GM19035 (cell line): ENCODE results near the gene SLC16A7.
"Not testable (repeated sequence)": the region's sequence is repeated elsewhere in the genome, so short reads cannot be mapped to it uniquely, and the experiment has no call there.

Experiments
- ATAC-seq: cut with Tn5 transposase; IDR thresholded peaks from one replicate; pipeline ENCODE4 v1.9.1; 2021; ENCODE audit not compliant: unreplicated experiment

SLC16A7 gene

DNA sequence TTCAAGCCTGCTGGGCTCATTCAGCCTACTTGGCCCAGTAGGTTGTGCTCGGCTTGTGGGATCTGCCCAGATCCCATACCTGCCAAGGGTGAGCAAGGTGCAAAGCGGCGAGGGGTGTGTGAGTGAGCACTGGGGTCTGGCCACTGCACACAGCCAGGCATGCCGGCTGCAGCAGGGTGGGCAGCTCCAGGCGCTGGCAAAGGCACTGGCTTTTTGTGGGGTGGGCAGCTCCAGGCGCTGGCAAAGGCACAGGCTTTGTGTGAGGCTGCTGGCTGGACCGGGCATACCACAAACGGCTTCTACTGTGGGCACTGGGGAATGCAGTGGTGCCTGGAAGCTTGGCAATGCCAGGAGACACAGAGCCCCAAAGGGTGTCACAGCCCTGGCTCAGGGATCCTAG lies 137.4 kb downstream of the SLC16A7 start:
- ATAC-seq: no peak

- no peak for ATAC-seq
Measured at GRCh38 chr12:59734371-59734770, 138.5 kb downstream of the SLC16A7 start.

DNA sequence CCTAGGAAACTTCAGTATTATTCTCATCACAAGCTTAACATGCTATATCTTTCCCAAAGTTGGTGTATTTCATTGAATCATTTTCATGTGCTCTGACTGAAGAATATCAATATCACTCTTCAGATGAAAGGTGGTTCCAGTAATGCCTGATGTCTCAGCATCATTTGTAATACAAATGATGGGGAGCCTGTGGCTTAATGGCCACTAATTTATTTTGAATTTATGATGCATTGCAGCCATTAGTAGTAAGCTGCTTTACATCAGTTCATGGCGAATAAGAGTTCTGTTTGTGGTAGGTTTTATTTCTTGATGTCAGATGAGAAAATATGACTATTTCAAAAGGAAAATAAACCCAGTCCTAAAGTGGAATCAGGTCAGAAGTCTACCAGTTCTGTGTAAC lies 139.4 kb downstream of the SLC16A7 start:
- ATAC-seq: no peak

GRCh38 chr12:59736359-59736758 lies 140.5 kb downstream of the SLC16A7 start:
- no peak for ATAC-seq

DNA sequence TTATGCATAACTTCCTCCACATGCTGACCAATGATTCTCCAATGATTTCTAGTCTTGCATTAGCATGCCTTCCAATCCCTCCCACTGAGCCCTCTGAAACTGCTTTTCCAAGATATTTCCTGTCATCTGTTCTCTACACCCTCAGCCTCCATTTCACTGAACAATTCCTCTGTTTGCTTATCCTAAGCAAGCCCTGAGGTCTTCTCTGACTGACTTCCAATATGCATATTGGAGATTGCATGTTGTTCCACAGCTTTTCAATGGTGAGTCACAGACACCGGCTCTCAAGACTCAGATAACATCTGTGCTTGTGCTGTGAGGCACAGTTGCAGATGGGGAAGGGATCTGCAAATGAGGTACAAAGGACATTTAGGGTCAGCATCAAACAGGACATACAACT lies 141.0 kb downstream of the SLC16A7 start:
- no peak for ATAC-seq

DNA sequence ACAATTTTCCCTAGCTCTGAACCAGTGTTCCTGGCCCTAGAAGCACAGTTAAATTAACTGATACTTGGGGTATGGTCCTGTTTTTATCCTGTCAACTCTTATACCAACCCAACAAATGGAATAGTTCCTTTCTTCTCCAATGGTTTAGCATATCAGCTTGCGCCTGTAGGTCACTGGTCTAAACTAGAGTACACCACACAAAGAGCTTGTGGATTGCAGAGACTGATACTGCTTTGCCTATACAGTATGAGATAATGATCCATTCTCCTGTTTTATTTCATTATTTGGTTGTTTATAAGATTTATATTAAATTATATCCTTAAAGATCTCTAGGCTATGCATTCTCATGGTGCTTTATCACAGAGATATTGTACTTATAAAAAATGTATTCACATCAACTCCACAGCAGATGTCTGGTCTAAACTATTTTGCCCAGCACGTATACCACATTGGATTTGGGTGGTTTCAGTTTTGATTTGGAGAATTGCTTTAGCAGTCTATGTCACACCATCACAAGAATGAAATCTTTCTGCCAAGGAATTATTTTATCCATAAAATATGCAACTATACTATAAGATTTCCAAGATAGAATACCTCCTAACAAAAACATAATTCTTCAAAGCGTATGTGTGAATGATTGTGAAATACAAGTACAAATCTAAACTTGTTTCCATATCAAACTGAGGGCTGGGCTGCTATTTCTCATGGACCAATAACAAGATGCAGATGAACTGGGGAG lies 142.1 kb downstream of the SLC16A7 start:
- no peak for ATAC-seq

GRCh38 chr12:59742841-59743240 lies 147.0 kb downstream of the SLC16A7 start:
- ATAC-seq: no peak

DNA sequence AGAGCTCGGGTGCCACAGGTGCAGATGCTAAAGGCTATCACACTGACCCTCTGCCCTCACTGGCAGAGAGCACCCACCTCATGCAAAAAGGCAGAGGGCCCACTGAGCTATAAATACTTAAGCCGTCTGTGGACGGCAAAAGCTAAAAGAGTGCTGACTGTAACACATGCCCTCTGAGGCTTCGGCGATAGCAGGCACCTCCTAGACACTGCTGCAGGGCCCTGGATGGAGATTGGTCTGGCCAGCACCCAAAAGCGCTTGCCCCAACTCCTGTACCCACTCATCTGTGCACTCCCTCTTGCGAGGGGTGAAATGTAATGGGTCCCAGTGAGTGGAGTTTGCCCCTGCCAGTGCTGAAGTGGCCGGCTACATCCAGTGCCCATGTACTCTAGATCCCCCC lies 148.7 kb downstream of the SLC16A7 start:
- no peak for ATAC-seq

DNA sequence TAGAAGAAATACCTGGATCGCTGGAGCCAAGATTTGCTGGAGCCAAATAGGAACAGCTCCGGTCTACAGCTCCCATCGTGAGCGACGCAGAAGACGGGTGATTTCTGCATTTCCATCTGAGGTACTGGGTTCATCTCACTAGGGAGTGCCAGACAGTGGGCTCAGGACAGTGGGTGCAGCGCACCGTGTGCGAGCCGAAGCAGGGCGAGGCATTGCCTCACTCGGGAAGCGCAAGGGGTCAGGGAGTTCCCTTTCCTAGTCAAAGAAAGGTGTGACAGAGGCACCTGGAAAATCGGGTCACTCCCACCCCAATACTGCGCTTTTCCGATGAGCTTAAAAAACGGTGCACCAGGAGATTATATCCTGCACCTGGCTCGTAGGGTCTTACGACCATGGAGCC lies 155.3 kb downstream of the SLC16A7 start:
- ATAC-seq: not testable (repeated sequence)

DNA sequence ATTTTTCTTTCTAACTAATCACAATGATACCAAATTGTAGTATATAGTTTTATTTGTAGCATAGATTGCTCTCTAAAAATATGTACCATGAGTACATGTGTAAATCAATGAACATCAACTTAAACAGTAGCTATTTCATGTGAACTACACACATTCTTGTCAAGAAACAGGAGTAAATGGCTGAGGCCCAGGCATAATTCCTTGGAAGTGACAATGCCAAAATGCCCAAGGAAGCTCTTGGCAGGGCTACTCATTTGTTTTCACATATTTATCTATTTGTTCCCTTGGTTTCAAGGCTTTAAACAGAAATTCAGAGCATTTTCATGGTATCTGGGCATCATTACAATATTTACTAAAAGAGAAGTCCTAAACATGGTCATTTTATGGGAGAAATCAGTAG lies 165.7 kb downstream of the SLC16A7 start:
- ATAC-seq: no peak

- no peak for ATAC-seq
Measured at GRCh38 chr12:59763835-59764234, 168.0 kb downstream of the SLC16A7 start.

DNA sequence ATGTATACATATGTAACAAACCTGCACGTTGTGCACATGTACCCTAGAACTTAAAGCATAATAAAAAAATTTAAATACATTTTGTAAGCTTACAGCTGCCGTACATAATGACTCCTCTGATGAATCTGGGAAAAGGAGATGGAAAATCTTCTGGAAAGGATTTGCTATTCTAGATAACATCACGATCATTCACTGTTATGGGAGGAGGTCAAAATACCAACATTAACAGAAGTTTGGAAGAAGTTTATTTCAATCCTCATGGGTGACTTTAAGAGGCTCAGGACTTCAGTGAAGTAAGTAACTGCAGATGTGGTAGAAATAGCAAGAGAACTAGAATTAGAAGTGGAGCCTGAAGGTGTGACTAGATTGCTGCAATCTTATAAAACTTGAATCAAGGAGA lies 172.2 kb downstream of the SLC16A7 start:
- no peak for ATAC-seq

DNA sequence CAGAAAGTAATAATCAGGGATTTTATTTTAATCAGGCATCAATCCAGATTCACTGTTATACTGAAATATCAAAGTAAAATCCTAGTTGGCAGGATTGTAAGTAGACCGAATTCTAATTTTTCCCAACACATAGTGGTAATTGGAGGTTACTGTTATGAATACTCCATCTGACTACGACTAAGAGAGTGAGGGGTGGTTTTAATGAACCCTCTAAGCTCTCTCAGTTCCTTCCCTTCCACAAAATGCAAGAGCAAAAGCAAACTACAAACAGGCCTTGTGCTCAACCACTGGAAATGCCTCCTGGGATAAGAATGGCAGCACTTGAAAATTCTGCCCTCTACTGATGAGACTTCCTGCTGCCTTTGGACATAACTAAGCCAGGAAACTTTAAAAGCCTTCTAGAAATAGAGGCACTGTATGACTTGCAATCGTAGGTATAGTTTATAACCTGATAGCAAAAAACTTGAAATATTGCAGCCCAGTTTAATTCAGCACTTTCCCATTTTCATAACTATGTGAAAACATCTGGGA lies 184.8 kb downstream of the SLC16A7 start:
- no peak for ATAC-seq

- ATAC-seq: no peak
Measured at GRCh38 chr12:59787610-59788009, 191.8 kb downstream of the SLC16A7 start.

DNA sequence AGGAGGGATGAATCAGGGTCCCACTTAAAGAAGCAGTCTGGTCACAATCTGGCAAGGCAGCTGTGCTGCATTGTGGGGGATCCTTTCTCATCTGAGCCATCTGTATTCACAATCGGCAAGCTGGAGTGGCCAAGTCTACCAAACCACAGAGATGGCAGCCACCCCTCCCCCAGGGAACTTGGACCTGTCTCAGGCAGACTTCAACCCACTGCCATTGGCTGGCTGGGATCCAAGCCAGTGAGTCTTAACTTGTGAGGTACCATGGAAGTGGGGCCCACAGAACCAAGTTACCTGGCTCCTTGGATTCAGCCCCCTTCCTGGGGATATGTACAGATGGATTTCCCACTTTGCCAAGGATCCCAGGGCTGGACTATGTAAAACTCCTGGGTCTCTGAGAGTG lies 196.8 kb downstream of the SLC16A7 start:
- no peak for ATAC-seq

DNA sequence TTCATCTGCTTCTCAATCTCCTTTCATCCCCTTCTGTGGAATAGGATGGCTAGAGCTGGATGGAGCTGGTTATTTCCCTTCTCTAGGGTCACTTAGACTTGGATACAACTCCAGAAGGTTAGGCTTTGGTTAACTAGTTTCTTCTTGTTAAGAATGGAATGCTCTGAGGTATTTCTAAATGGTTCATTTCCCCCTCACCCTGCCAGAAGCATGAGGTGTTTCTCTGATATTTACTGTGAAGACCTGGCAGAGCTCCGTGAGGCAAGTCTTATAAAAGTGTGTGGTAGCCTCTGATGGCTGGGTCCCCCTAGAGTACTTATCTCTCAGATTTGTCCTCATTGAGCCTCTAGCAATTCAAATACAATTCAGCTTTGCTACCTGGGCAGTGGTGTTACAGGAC lies 207.9 kb downstream of the SLC16A7 start:
- no peak for ATAC-seq

DNA sequence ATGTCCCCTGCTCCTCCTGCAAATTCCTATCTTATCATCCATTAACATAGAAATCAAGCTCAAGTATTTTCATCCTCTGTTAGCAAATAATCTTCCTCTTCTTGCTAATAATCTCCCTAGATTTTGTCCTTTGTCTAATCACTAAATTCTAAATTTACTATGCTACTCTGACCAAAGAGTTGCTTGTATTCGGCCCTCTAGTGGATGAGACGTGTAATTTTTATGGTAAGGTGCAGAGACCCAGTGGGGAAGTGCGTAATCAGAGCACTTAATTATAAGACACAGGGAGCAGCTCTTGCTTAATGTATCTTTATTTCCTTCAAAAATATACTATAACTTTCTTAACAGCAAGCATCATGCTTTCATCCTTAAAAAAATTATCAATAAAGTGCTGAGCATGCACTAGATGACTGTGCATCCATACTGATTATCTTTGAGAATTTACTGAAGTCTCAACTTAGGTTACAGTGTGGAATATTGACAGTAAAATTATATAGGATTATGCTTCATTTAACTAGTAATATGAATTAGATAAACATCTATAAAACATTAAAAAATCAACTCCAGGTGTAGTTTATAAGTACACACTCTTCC lies 212.6 kb downstream of the SLC16A7 start:
- peak; percentile 92 for ATAC-seq

DNA sequence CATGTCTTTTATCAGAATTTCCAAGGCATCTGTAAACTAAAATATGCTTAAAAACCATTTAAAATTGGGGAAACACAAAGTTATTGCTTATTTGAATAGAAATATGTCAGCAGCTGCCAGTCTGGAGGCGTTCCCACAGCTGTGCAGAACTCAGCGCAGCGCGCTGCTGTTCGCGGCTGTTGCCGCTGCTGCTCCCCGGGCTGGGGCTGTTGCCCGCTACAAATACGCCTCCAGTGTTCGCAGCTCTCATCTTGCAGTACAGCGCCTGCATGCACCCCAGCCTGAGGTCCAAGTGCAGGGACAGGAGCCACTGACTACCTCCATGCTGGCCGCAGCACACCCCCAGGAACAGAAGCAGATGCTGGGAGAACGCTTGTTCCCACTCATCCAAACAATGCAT lies 216.2 kb downstream of the SLC16A7 start:
- no peak for ATAC-seq

- no peak for ATAC-seq
Measured at GRCh38 chr12:59812716-59813115, 216.9 kb downstream of the SLC16A7 start.

DNA sequence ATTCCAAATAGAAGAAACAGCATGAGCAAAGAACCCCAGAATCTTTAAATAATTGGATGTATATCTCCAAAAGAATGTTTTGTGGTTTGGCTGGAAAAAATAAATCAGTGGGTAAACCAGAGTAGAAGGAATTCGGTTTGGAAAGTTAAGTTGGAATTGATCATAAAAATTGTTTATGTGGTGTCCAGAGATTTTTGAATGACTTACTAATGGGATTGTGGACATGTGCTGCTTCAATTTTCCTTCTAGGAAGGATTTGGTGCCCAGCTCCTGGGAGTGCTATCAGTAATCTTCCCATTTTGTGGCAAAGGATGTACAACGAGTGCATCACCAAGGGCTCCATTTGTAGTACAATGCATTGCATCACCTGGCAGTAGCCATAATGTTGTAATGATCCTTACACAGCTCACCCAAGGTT lies 224.8 kb downstream of the SLC16A7 start:
- no peak for ATAC-seq

DNA sequence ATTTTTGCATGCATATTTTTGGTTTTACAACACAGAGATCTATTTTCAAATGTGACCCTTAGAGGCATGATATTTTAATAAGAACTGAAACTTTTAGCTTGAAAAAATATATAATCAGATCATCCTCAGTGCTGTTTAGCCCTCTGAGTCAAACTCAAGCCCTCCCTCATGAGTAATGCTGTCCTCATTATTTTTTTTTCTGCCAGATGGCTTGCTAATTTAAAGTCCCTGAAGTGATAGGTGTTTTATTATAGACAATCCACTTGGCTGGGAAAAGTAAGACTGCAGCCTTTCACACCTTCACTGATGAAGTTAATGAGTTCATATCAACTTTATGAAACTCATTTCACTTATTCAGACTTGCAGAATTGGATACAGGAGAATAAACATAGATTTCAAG lies 227.7 kb downstream of the SLC16A7 start:
- no peak for ATAC-seq

DNA sequence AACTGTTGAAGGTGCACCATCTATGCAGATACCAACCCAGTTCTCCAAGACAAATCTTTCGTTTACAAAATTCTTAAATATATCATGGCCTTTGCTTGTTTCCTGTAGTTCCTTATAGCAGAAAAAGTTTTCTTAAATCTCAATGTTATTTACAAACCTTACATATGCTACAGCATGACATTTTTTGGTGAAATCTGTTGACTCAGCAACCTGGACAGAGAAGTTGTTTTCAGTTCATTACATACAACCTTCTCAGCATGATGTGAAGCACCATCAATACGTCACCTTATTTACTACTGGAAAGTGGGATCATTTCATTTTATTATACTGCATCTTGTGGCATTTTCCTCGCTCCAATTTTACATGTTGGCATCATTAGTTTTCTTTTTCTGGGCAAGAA lies 231.9 kb downstream of the SLC16A7 start:
- no peak for ATAC-seq

DNA sequence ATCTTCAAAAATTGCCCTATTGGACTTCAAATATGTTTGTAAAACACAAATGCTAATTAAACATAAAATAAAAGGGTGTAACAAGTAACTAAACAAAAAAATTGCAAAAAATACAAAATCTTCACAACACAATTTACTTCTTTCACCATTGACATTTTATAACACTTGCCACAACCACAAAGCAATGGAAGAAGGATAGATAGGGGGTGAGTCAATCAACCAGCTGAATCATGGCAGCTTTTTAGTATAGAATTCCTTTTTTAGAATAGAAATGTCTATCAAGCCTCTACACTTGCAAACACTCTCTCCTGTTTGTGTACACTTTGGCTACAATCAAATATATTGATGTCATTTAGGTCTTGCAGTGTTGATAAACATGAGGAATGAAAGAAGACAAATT lies 232.7 kb downstream of the SLC16A7 start:
- ATAC-seq: no peak
